WI38 (cell line): ENCODE results near the gene TTLL10.
"Not testable (repeated sequence)": the region's sequence is repeated elsewhere in the genome, so short reads cannot be mapped to it uniquely, and the experiment has no call there.

Experiments
- H3K4me3 ChIP-seq: 2 replicates; pipeline ENCODE4 v1.5.1; 2011; ENCODE audit warnings: low read depth, mild to moderate bottlenecking, control low read depth, low read length
- CTCF ChIP-seq: IDR thresholded peaks from 2 replicates; pipeline ENCODE4 v1.5.1; 2012; ENCODE audit warnings: low read depth, mild to moderate bottlenecking, control low read depth, low read length

The TTLL10 gene

GRCh38 chr1:1136547-1137230 is 37.0 kb upstream of the TTLL10 start:
- TF ChIP-seq CTCF: no peak
- no peak overlapping the region for H3K4me3 ChIP-seq

- no peak for TF ChIP-seq CTCF
- H3K4me3 ChIP-seq: no peak overlapping the region
Observed at GRCh38 chr1:1137256-1138045, 36.2 kb upstream of the TTLL10 start.

DNA sequence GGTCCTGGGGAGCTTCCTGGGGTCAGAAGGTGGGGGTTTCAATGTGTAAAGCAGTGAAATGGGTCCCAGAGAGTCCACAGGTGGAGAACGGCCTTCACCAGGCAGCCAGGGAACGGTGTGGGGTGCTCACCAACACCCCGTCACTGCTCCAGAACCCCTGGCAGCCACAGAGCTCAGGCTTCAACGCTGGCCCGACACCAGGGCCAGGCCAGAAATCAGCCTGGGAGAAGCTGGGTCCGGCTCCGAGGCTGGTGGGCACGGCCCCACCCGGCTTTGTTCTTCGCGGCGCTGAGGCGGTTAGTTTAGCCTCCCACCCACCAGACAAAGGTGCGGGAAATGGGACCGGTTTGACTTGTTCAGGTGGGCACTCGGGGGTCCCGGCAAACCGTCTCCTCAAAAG is 33.0 kb upstream of the TTLL10 start:
- no peak overlapping the region for H3K4me3 ChIP-seq
- TF ChIP-seq CTCF: no peak

- TF ChIP-seq CTCF: no peak
- H3K4me3 ChIP-seq: no peak overlapping the region
Observed at GRCh38 chr1:1141244-1141910, 32.3 kb upstream of the TTLL10 start.

- H3K4me3 ChIP-seq: no peak overlapping the region
- TF ChIP-seq CTCF: no peak
Observed at GRCh38 chr1:1141911-1142250, 31.8 kb upstream of the TTLL10 start.

- H3K4me3 ChIP-seq: not testable (repeated sequence)
Observed at GRCh38 chr1:1142352-1142751, 31.3 kb upstream of the TTLL10 start.

GRCh38 chr1:1142844-1143243 is 30.8 kb upstream of the TTLL10 start:
- no peak overlapping the region for H3K4me3 ChIP-seq
- TF ChIP-seq CTCF: no peak
